ENCODE results near the gene OXCT1.

The OXCT1 gene

DNA sequence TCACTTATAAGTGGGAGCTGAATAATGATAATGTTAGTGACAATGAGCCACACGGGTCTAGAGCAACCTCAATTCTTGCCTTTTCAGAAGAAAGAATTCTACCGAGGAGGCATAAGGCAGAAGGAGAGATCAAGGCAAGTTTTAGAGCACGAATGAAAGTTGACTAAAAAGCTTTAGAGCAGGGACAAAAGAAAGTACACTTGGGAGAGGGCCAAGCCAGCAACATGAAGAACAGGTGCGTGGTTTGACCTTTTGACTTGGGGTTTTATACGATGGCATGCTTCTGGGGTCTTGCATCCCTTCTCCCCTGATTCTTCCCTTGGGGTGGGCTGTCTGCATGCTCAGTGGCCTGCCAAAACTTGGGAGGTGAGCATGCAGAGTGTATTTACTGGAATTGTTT lies 12.5 kb upstream of the OXCT1 start:
- no peak for DNase-seq (ENCODE audit: low read depth)
- H3K4me3 ChIP-seq (ENCODE audit: low read depth, low read length) = no peak overlapping the region
- TF ChIP-seq, protein P1, sequence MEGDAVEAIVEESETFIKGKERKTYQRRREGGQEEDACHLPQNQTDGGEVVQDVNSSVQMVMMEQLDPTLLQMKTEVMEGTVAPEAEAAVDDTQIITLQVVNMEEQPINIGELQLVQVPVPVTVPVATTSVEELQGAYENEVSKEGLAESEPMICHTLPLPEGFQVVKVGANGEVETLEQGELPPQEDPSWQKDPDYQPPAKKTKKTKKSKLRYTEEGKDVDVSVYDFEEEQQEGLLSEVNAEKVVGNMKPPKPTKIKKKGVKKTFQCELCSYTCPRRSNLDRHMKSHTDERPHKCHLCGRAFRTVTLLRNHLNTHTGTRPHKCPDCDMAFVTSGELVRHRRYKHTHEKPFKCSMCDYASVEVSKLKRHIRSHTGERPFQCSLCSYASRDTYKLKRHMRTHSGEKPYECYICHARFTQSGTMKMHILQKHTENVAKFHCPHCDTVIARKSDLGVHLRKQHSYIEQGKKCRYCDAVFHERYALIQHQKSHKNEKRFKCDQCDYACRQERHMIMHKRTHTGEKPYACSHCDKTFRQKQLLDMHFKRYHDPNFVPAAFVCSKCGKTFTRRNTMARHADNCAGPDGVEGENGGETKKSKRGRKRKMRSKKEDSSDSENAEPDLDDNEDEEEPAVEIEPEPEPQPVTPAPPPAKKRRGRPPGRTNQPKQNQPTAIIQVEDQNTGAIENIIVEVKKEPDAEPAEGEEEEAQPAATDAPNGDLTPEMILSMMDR (conservative IDR thresholded peaks at IDR 0.05; ENCODE audit: low read depth, low read length) = no peak

DNA sequence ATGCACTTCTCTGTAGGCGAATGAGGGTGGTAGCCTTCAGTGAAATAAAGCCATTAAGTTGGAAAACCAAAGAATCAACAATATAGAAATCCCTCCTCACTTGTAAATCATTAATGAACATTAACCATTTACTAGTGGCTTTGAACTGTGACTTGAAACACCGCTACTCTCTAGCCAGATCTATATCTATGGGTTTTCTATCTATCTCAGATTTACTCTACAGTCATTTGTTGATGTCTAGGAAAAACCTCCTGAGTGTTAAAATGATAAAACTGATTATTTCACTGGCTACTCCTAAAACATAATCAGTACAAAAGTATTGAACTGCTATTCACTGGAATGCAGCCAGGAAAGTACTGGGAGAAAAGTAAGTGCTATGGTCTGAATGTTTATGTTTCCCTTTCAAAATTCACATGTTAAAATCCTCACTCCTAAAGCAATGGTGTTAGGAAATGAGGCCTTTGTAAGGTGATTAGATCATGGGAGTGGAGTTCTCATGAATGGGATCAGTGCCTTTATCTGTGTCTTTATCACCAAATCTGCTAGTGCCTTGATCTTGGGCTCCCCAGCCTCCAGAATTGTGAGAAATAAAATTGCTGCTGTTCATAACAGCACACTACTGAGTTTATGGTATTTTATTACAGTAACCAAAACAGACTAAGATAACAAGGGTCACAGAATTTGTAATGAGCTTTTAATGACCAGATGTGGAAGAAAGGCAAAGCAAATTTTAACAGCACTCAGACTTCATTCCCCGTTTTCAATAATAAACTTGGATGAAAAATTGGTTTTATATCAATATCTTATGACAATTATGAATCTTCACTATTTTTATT lies 8.6 kb upstream of the OXCT1 start:
- TF ChIP-seq, protein P1 (conservative IDR thresholded peaks at IDR 0.05; ENCODE audit: low read depth, low read length) = no peak

DNA sequence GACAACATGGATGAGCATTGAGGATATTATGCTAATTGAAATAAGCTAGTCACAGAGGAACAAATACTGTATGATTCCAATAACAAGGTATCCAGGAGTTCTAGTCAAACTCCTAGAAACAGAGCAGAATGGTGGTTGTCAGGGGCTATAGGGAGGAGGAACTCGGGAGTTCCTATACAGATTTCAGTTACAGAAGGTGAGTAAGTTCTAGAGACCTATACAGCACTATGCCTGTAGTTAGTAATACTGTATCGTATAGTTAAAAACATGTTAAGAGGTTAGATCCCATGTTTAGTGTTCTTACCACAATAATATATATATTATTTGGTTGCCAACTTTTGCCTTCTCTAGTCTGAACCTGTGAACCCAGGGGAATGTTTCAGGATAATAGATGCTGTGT lies 7.9 kb upstream of the OXCT1 start:
- DNase-seq (ENCODE audit: low read depth) = no peak
- H3K4me3 ChIP-seq (ENCODE audit: low read depth, low read length) = no peak overlapping the region
- TF ChIP-seq, protein P1 (conservative IDR thresholded peaks at IDR 0.05; ENCODE audit: low read depth, low read length) = no peak

More for the DNA sequence above, 8.6 kb upstream of the OXCT1 start:
- DNase-seq (ENCODE audit: low read depth) = no peak
- H3K4me3 ChIP-seq (ENCODE audit: low read depth, low read length) = no peak overlapping the region

DNA sequence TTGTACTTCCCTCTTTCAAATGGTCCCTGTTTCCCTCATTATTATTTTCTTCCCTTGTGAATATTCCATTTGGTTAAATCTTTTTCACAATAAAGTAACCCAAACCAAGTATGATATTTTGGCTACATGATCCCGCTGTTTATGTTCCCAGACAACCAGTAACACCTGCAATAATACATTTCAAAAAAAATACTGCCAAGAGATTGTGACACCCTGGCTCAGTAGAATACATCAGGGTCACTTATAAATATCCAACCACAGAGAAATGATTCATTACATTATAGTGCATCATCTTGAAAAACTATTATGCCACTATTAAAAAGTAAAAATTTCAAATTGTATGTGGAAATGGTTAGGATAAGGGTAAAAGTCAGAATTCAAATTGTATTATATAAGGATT lies 7.2 kb upstream of the OXCT1 start:
- TF ChIP-seq, protein P1 (conservative IDR thresholded peaks at IDR 0.05; ENCODE audit: low read depth, low read length) = no peak
- no peak overlapping the region for H3K4me3 ChIP-seq (ENCODE audit: low read depth, low read length)
- no peak for DNase-seq (ENCODE audit: low read depth)

DNA sequence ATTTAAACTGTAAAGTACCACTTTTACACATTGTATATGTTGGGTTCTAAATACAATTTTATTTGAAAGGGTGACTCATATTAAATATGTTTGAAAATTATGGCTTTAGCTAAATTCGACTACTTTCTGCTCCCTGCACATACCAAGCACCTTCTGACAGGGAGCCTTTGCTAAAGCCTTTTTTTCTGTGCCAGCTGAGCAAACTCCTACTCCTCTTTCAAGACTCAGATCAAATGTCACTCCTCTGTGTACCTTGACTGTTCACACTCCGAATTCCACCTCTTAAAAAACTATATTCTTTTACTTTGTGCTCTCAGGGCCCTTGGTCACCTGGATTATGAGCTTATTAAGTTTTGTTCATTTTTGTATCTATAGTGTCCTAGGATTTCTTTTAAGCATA lies 6.5 kb upstream of the OXCT1 start:
- DNase-seq (ENCODE audit: low read depth) = no peak
- TF ChIP-seq, protein P1 (conservative IDR thresholded peaks at IDR 0.05; ENCODE audit: low read depth, low read length) = no peak
- H3K4me3 ChIP-seq (ENCODE audit: low read depth, low read length) = no peak overlapping the region

DNA sequence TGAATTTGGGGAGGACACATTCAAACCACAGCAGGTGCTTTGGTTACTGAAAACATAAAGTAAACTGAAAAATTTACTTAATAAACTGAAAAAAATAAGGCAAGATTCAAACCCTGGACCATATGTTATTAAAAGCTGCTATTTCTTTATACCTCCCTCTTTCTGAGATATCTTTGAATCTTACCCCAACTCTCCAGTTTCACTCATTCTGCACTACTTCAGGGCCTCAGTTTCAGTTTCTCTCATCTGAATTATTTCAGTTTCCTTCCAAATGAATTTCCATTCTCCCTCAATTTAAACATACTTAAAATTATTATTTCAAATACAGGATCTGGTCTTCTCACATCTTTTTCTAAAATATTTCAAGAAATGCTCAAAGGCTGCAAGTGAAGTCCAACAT lies 4.9 kb upstream of the OXCT1 start:
- no peak overlapping the region for H3K4me3 ChIP-seq (ENCODE audit: low read depth, low read length)
- TF ChIP-seq, protein P1 (conservative IDR thresholded peaks at IDR 0.05; ENCODE audit: low read depth, low read length) = no peak
- DNase-seq (ENCODE audit: low read depth) = no peak

DNA sequence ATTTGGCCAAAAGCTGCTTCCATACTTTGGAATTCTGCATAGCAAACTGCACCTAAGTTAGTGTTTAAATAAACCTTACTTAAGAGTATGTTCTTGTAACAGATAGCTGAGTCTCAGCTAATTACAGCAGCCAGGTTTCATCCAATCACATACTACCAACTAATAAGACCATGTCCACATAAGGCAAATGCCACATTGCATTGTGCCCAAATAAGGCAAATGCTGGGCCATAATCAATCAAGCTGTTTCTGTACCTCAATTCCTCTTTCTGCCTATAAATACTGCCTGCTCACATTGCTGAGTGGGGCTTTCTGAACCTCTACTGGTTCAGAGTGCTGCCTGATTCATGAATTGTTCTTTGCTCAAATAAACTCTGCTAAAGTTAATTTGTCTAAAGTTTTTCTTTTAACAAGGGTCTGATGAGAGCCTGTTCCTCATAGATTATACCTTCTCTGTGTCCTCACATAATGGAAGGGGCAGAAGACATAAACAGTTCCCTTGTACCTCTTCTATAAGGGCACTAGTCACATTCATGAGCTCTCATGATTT lies 4.4 kb upstream of the OXCT1 start:
- TF ChIP-seq, protein P1 (conservative IDR thresholded peaks at IDR 0.05; ENCODE audit: low read depth, low read length) = no peak
- H3K4me3 ChIP-seq (ENCODE audit: low read depth, low read length) = no peak overlapping the region
- DNase-seq (ENCODE audit: low read depth) = no peak
